ENCODE data around the gene NDUFAB1. TPM values are rescaled to one million over a fixed set of nuclear protein-coding genes. Genes with fewer than 3 reads are reported as not detected.

The NDUFAB1 gene
- polyA plus RNA-seq, 1 donor = 117 TPM

DNA sequence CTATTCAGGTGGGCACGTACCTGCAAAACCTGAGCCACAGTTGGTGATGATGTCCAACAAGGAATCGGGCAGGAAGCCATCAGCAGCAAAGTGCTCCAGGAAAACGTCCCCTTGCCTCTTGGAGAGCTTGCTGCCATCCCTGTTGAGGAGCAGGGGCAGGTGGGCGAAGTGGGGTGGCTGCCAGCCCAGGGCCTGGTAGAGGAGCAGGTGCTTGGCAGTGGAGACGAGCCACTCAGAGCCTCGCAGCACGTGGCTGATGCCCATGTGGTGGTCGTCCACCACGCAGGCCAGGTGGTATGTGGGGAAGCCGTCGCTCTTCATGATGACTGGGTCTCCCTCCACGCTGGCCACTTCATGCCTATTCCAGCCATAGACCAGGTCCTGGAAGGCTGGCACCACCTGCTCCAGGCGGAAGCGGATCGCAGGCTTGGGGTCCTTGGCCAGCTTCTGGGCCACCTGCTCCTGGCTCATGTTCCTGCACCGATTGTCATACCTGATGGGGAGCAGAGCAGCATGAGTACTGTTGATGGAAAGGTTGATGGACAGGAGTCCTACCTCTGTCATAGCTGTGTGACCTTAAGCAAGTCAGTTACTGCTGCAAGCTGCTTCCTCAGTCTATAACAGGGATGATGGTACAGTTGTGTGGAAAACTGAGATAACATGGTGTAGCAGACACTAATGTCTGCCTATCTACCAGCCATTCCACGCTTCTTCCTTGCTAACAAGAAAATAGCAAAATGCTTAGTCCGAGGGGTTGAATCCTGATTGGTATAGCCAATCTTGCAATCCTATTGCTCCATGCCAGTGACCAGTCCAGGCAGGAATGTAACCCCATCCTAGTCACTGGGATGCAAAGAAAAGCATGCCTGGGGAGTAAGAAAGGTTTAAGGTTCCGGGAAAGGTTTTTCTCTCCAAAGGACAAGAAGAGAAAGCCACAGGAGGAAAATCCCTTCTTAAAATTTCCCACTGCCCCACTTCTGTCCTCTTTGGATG is 61.0 kb downstream of the NDUFAB1 start:
- H3K27ac ChIP-seq (ENCODE audit: low read length) = no peak overlapping the region
- H3K9me3 ChIP-seq (ENCODE audit: control insufficient read depth, low read depth, low read length) = no peaks in the 10 kb centered on the region
- peaks cover 2% of the 10 kb centered on the region for H3K4me1 ChIP-seq (ENCODE audit: control insufficient read depth, insufficient read depth, low read length)
- peaks cover 66% of the 10 kb centered on the region for H3K36me3 ChIP-seq (ENCODE audit: control insufficient read depth, insufficient read depth, low read length)
- no peak overlapping the region for H3K4me3 ChIP-seq (ENCODE audit: low read length)
- 100% methylated on average over 1 of the region's 19 CpGs for WGBS (ENCODE audit: insufficient coverage, low lambda C conversion rate)
- no peak for DNase-seq
- H3K27me3 ChIP-seq (ENCODE audit: control insufficient read depth, insufficient read depth, low read length) = no peaks in the 10 kb centered on the region

GRCh38 chr16:23532448-23532847 is 63.7 kb downstream of the NDUFAB1 start:
- peaks cover 71% of the 10 kb centered on the region for H3K36me3 ChIP-seq (ENCODE audit: control insufficient read depth, insufficient read depth, low read length)
- no peak for DNase-seq
- H3K27me3 ChIP-seq (ENCODE audit: control insufficient read depth, insufficient read depth, low read length) = no peaks in the 10 kb centered on the region
- no CpG with 5 or more reads among the region's 1 CpG for WGBS (ENCODE audit: insufficient coverage, low lambda C conversion rate)
- H3K9me3 ChIP-seq (ENCODE audit: control insufficient read depth, low read depth, low read length) = no peaks in the 10 kb centered on the region
- no peak overlapping the region for H3K27ac ChIP-seq (ENCODE audit: low read length)
- no peak overlapping the region for H3K4me3 ChIP-seq (ENCODE audit: low read length)
- H3K4me1 ChIP-seq (ENCODE audit: control insufficient read depth, insufficient read depth, low read length) = peaks cover 10% of the 10 kb centered on the region

Other genes with a start within 250 kb of the NDUFAB1 start
- 23.1 TPM for gene COG7, start 143.1 kb downstream of the NDUFAB1 start, polyA plus RNA-seq
- 88.5 TPM for gene GGA2, start 85.8 kb downstream of the NDUFAB1 start, polyA plus RNA-seq
- gene EARS2, start 39.0 kb downstream of the NDUFAB1 start, polyA plus RNA-seq = 23.0 TPM
- gene UBFD1, start 38.6 kb downstream of the NDUFAB1 start, polyA plus RNA-seq = 44.3 TPM
- gene PALB2, start 45.0 kb upstream of the NDUFAB1 start, polyA plus RNA-seq = 17.3 TPM
- gene DCTN5, start 45.1 kb upstream of the NDUFAB1 start, polyA plus RNA-seq = 54.0 TPM
- gene PLK1, start 82.6 kb upstream of the NDUFAB1 start, polyA plus RNA-seq = 13.0 TPM
- 17.6 TPM for gene ERN2, start 116.9 kb upstream of the NDUFAB1 start, polyA plus RNA-seq
- gene CHP2, start 158.7 kb upstream of the NDUFAB1 start, polyA plus RNA-seq = 195 TPM
- gene PRKCB, start 239.7 kb upstream of the NDUFAB1 start, polyA plus RNA-seq = 3.1 TPM

All from large intestine (tissue), 3 donors.